Common myeloid progenitor, CD34-positive (primary cell): ENCODE measurements around the gene EEA1.
A peak's percentile ranks its signal among the peaks of the same experiment; 100 is the strongest.

ENCODE experiments used
- CTCF ChIA-PET: fragments of 350-600 bp; sonication (Branson Sonifier 250); formaldehyde crosslinking; loops from one replicate; lab custom pipeline; 2021; ENCODE audit warnings: antibody characterized with exemption; lab: Charles Lee
- POLR2A ChIA-PET: fragments of 350-600 bp; sonication (Branson Sonifier 250); formaldehyde crosslinking; loops from one replicate; lab custom pipeline; 2021; ENCODE audit warnings: antibody characterized with exemption; lab: Charles Lee
- DNase-seq, 3 donors: peaks; one replicate each; pipeline versions ENCODE4 v3.0.0 to v3.0.0-alpha.2; 2013
- H3K27ac ChIP-seq, 2 experiments: 1 replicate in 1 of 2; 2 replicates in 1 of 2; pipeline ENCODE4 v1.7.0; 2013; ENCODE audit warnings: inconsistent platforms in 2 of 2, low read length in 2 of 2, mild to moderate bottlenecking in 2 of 2, low read depth in 1 of 2, moderate library complexity in 1 of 2; ENCODE audit not compliant: severe bottlenecking in 2 of 2, insufficient read depth in 1 of 2, poor library complexity in 1 of 2
- H3K27me3 ChIP-seq, 5 experiments: replicated peaks in 2 of 5; 1 replicate in 3 of 5; 2 replicates in 2 of 5; pipeline versions ENCODE4 v1.6.1 to v1.7.0; 2013; ENCODE audit warnings: low read length in 4 of 5, mild to moderate bottlenecking in 2 of 5, moderate library complexity in 2 of 5, inconsistent platforms in 1 of 5; ENCODE audit not compliant: insufficient read depth in 5 of 5, control insufficient read depth in 4 of 5
- H3K36me3 ChIP-seq, 4 experiments: 1 replicate in 2 of 4; 2 replicates in 2 of 4; pipeline versions ENCODE4 v1.6.1 to v1.7.0; 2013; ENCODE audit warnings: low read length in 3 of 4, control low read depth in 1 of 4, mild to moderate bottlenecking in 1 of 4; ENCODE audit not compliant: control insufficient read depth in 4 of 4, insufficient read depth in 4 of 4
- H3K4me1 ChIP-seq, 4 experiments: 1 replicate in 3 of 4; 2 replicates in 1 of 4; pipeline versions ENCODE4 v1.6.1 to v1.7.1; 2013; ENCODE audit warnings: low read length in 3 of 4, mild to moderate bottlenecking in 3 of 4, control low read depth in 1 of 4, inconsistent platforms in 1 of 4, moderate library complexity in 1 of 4; ENCODE audit not compliant: control insufficient read depth in 4 of 4, insufficient read depth in 4 of 4; ENCODE audit errors: control extremely low read depth in 1 of 4
- H3K4me3 ChIP-seq, 7 experiments: 1 replicate in 4 of 7; 2 replicates in 3 of 7; pipeline versions ENCODE4 v1.5.1 to v1.7.0; 2013; ENCODE audit warnings: mild to moderate bottlenecking in 7 of 7, low read length in 6 of 7, moderate library complexity in 6 of 7, inconsistent platforms in 2 of 7, low read depth in 2 of 7, control low read depth in 1 of 7; ENCODE audit not compliant: insufficient read depth in 4 of 7, control insufficient read depth in 1 of 7; ENCODE audit errors: extremely low read depth in 1 of 7
- H3K9me3 ChIP-seq, 5 experiments: 1 replicate in 4 of 5; 2 replicates in 1 of 5; pipeline versions ENCODE4 v1.6.1 to v1.7.1; 2013; ENCODE audit warnings: low read length in 4 of 5, mild to moderate bottlenecking in 2 of 5, inconsistent platforms in 1 of 5, low read depth in 1 of 5, moderate library complexity in 1 of 5; ENCODE audit not compliant: control insufficient read depth in 4 of 5, insufficient read depth in 2 of 5; ENCODE audit errors: control extremely low read depth in 1 of 5
- WGBS: methylation state at CpG from one replicate; pipeline ENCODE4 v1.1.5; 2013; ENCODE audit not compliant: insufficient coverage; 5-methylcytosine and 5-hydroxymethylcytosine counted together

Gene EEA1

DNA sequence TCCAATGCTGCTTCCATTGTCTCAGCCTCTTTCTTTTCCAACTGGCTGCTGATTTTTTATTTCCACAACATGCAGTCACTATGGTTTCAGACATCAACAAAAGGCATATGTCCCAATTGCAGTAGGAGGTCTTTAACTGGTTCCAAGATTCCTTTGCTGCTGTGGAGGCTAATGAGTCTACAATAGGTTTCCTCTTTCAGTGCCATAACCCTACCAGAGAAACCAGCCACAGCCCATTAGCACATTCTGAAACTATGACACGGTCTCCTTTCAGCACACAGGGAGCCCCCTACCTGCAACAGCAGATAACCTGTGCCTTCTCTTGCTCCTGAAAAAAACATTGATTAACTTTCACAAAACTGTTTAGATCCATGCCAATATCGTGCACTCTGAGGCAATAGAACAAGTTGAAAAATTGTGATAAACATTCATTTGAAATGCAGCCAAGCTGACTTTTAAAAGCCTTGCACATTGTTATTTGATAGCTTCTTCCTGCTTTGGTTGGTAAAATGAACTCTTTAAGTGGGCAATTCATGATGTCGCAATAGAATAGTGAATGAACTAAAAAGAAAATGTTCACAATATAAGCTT is 193.9 kb downstream of the EEA1 start:
- Histone ChIP-seq H3K27ac (no peak overlapping the region), H3K36me3 (no peaks in the 10 kb centered on the region), H3K9me3 (no peaks in the 10 kb centered on the region), H3K4me1 (no peaks in the 10 kb centered on the region), H3K4me3 (no peak overlapping the region), H3K27me3 (no peaks in the 10 kb centered on the region)
- peak in 1 of 3 donors; percentile 9 for DNase-seq
- ChIA-PET POLR2A (no interaction called here), CTCF (no interaction called here)
- 100% methylated on average over 1 of the region's 3 CpGs for WGBS

DNA sequence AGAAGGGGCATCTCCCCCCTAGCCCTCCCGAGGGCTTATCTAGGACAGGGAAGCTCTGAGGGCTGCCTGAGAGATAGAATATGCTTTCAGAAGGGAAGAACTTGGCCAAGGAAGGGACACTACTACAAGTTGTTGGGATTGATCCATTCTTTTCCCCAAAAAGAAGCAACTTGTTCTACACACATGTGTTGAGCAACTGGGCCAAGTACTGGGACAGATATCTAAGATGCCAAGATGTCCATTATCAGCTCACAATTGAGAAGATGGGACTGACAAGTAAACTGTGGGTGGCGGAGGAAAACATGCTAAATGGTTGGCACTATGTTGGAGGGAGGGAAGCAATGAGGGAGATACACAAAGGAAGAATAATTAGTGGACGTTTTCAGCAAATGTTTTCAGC is 195.4 kb downstream of the EEA1 start:
- 100% methylated on average over 2 of the region's 3 CpGs for WGBS
- ChIA-PET POLR2A (no interaction called here), CTCF (no interaction called here)

DNA sequence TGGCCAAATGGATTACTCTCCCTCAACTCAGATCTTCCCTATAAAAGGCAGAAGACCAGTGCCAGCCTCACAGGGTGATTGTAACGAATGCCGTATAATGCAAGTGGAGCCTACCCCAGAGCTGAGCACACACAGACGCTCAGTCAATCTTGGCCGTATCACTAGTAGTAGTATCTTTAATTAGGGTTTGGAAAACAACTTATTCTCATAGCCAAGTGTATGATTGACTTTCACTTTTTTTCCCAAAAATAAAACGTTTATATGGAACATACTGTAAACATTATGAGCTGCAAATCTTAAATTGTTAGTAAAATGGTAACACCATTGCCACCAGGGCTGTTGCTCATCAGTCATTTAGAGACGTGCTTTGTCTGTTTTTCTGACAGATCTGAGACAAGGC is 195.9 kb downstream of the EEA1 start:
- Histone ChIP-seq H3K9me3 (no peaks in the 10 kb centered on the region), H3K27ac (no peak overlapping the region), H3K4me3 (no peak overlapping the region), H3K36me3 (no peaks in the 10 kb centered on the region), H3K27me3 (no peaks in the 10 kb centered on the region), H3K4me1 (no peaks in the 10 kb centered on the region)
- WGBS, result 95% methylated on average over 4 of the region's 6 CpGs
- ChIA-PET POLR2A (no interaction called here), CTCF (no interaction called here)
- DNase-seq, result no peak

More for the DNA sequence above, 195.4 kb downstream of the EEA1 start:
- H3K4me3 ChIP-seq, result no peak overlapping the region
- H3K4me1 ChIP-seq, result no peaks in the 10 kb centered on the region
- no peaks in the 10 kb centered on the region for H3K27me3 ChIP-seq
- H3K9me3 ChIP-seq, result no peaks in the 10 kb centered on the region
- no peak overlapping the region for H3K27ac ChIP-seq
- DNase-seq, result no peak
- no peaks in the 10 kb centered on the region for H3K36me3 ChIP-seq

DNA sequence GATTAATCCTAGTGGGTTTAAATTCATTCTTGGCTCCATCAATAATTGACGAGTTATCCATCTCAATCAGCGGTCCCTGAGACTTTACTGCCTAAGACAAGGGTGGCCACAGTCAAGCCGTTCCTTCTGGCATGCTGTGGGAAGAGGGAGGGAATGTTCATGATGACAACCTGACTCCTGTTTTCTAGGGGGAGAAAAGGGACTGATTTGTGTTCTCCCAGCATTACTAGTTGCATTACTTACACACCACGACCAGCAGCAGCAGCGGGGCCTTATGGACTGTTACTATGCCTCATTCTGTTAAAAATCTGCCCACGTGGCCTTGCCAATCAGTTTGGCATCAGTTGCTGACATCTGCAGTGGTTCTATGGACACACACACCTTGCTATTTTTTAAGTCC is 196.4 kb downstream of the EEA1 start:
- WGBS, result 98% methylated on average over 6 of the region's 6 CpGs
- no peak overlapping the region for H3K27ac ChIP-seq
- no peaks in the 10 kb centered on the region for H3K36me3 ChIP-seq
- H3K4me3 ChIP-seq, result no peak overlapping the region
- no peaks in the 10 kb centered on the region for H3K9me3 ChIP-seq
- H3K27me3 ChIP-seq, result no peaks in the 10 kb centered on the region
- ChIA-PET POLR2A (no interaction called here), CTCF (no interaction called here)
- no peak for DNase-seq
- no peaks in the 10 kb centered on the region for H3K4me1 ChIP-seq

DNA sequence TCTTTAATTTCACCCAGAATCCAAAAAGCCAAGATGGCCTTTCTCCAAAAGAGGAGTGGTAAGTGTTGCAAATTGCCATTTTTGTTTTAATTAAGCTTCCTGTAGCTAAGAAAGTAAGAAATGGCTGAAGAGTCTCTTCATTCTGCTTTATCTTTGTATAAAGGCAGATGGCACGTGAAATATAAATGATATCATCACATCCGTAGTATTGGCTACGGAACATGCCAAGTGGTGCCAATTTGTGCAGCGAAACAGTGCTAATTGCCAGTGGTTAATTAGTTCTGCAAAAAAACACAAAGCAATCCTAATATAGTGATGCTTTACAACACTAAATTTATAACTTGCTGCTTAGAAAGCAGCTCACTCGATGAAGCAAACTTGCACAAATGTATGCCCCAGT is 196.9 kb downstream of the EEA1 start:
- no peaks in the 10 kb centered on the region for H3K36me3 ChIP-seq
- no peaks in the 10 kb centered on the region for H3K9me3 ChIP-seq
- no peak overlapping the region for H3K27ac ChIP-seq
- CTCF ChIA-PET, result no interaction called here
- H3K4me3 ChIP-seq, result no peak overlapping the region
- H3K27me3 ChIP-seq, result no peaks in the 10 kb centered on the region
- H3K4me1 ChIP-seq, result no peaks in the 10 kb centered on the region
- DNase-seq, result no peak
- POLR2A ChIA-PET, result no interaction called here
- WGBS, result 97% methylated on average over 4 of the region's 5 CpGs

DNA sequence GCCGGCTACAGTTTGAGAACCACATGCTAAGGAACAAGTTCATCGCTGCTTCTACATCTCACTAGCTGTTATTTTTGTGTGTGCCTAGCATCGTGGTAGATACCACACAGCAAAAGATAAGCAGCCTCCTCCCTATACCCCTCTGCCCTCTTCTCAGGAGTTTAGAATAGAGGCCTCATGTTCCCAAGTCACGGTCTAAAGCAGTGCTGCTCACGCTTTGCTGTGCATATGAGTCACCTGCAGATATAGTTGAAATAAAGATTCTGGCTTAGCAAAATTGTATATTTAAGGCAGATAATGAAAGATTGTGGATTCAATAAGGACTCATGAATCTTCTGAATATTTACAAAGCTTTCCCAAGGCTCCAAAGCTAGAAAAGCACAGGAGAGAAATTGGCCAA is 198.3 kb downstream of the EEA1 start:
- ChIA-PET CTCF (no interaction called here), POLR2A (no interaction called here)
- Histone ChIP-seq H3K27me3 (no peaks in the 10 kb centered on the region), H3K36me3 (no peaks in the 10 kb centered on the region), H3K9me3 (no peaks in the 10 kb centered on the region), H3K4me3 (no peak overlapping the region), H3K4me1 (no peaks in the 10 kb centered on the region), H3K27ac (no peak overlapping the region)
- DNase-seq, result no peak
- 100% methylated on average over 3 of the region's 5 CpGs for WGBS

DNA sequence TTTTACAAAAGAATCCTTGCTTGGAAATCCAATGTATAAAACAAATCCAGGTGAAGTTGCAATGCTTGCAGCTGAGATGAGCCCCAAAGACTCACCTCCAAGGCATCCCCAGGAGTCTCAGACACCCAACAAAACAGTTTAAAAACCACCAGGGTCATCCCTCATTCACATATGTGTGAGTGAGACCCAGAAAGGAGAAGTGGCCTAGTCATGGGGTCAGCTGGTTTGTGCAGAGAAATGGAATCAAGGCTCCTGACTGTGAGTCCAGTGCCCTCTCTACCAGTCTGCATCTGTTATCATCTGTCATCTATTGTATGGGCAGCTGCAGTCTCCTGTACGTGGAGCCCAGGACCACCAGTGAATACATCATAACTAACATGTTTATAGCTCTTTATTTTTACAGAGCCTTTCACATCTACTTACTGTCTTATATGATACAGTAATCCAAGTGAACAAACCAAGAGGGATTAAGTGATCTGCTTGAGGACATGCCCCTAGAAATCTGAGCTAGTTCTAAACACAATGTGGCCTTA is 199.3 kb downstream of the EEA1 start:
- Histone ChIP-seq H3K4me3 (no peak overlapping the region), H3K36me3 (no peaks in the 10 kb centered on the region), H3K4me1 (no peaks in the 10 kb centered on the region), H3K9me3 (no peaks in the 10 kb centered on the region), H3K27ac (no peak overlapping the region), H3K27me3 (no peaks in the 10 kb centered on the region)
- WGBS, result no CpG with 5 or more reads among the region's 1 CpG
- ChIA-PET CTCF (no interaction called here), POLR2A (no interaction called here)
- DNase-seq, result peak in 1 of 3 donors; percentile 6
